ENCODE data around the gene LHFPL2. TPM values are rescaled to one million over a fixed set of nuclear protein-coding genes. Genes with fewer than 3 reads are reported as not detected.

The LHFPL2 gene
- total RNA-seq, 4 donors from 2014 or later, result 2.2 to 11.1 (median 6.2) TPM

DNA sequence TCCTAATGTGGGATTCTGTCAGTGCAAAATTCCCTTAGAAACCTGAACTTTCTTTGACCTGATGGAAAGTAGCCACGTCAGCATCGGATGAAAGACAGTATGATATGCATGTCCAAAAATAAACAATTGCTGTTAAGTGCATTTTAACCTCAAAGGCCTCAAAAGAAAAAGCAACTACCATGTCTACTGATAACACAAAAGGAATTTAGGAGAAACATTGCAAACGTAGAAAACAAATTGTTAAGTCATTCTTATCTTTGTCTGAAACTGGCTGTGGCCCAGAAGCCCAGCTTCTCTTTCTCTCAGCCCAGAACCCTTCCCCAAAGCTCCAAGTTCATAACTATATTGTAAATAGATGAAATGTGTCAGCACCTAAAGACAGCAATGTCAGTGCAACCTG, 11.1 kb upstream of the LHFPL2 start:
- DNase-seq, result no peak
- Histone ChIP-seq H3K27me3 (peaks cover 0 to 7% (median 0%) of the 10 kb centered on the region in 4 donors), H3K4me1 (peaks cover 0 to 4% (median 0%) of the 10 kb centered on the region in 3 donors), H3K9me3 (no peaks in the 10 kb centered on the region), H3K4me3 (no peak overlapping the region), H3K27ac (no peak overlapping the region), H3K36me3 (no peaks in the 10 kb centered on the region)
- WGBS, 2 donors, result 55 to 59% methylated on average over 3 of the region's 3 CpGs
- no peak for TF ChIP-seq POLR2A (IDR thresholded peaks at IDR 0.05)
- TF ChIP-seq, protein P1, sequence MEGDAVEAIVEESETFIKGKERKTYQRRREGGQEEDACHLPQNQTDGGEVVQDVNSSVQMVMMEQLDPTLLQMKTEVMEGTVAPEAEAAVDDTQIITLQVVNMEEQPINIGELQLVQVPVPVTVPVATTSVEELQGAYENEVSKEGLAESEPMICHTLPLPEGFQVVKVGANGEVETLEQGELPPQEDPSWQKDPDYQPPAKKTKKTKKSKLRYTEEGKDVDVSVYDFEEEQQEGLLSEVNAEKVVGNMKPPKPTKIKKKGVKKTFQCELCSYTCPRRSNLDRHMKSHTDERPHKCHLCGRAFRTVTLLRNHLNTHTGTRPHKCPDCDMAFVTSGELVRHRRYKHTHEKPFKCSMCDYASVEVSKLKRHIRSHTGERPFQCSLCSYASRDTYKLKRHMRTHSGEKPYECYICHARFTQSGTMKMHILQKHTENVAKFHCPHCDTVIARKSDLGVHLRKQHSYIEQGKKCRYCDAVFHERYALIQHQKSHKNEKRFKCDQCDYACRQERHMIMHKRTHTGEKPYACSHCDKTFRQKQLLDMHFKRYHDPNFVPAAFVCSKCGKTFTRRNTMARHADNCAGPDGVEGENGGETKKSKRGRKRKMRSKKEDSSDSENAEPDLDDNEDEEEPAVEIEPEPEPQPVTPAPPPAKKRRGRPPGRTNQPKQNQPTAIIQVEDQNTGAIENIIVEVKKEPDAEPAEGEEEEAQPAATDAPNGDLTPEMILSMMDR (IDR thresholded peaks at IDR 0.05), result no peak
- intact Hi-C loops (cut with DNase I), result no loop called here

DNA sequence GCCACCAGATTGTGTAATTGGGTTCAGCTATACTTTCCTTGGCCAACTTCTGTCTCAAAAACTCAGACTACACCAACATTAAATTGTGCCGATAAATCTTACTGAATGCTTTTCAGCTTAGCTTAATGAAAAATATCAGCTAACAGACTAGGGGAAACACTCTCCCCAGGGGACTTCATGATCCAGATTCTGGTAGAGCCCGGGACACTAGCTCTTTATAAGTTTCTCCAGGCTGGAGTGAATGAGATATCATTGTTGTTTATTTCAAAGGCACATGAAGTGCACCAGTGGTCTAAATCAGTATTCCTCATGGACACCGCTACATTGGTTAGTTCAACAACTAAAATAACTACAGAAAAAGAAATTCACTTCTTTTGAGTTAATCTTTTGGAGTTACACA, 10.5 kb upstream of the LHFPL2 start:
- Histone ChIP-seq H3K36me3 (no peaks in the 10 kb centered on the region), H3K27me3 (peaks cover 0 to 7% (median 0%) of the 10 kb centered on the region in 4 donors), H3K27ac (no peak overlapping the region), H3K4me1 (peaks cover 0 to 10% (median 0%) of the 10 kb centered on the region in 3 donors), H3K9me3 (no peaks in the 10 kb centered on the region), H3K4me3 (no peak overlapping the region)
- TF ChIP-seq POLR2A (IDR thresholded peaks at IDR 0.05), result no peak
- TF ChIP-seq, protein P1 (IDR thresholded peaks at IDR 0.05), result no peak
- no peak for DNase-seq
- WGBS, 2 donors, result 87 to 93% methylated on average over 3 of the region's 3 CpGs
- intact Hi-C loops (cut with DNase I), result no loop called here

GRCh38 chr5:78657201-78657600, 8.6 kb upstream of the LHFPL2 start:
- TF ChIP-seq POLR2A (IDR thresholded peaks at IDR 0.05), result no peak
- TF ChIP-seq, protein P1 (IDR thresholded peaks at IDR 0.05), result no peak
- Histone ChIP-seq H3K27ac (no peak overlapping the region), H3K36me3 (no peaks in the 10 kb centered on the region), H3K27me3 (peaks cover 0 to 10% (median 0%) of the 10 kb centered on the region in 4 donors), H3K4me1 (peaks cover 0 to 16% (median 9%) of the 10 kb centered on the region in 3 donors), H3K4me3 (no peak overlapping the region), H3K9me3 (no peaks in the 10 kb centered on the region)
- intact Hi-C loops (cut with DNase I), result no loop called here
- 89 to 92% methylated on average over 2 of the region's 2 CpGs for WGBS, 2 donors
- DNase-seq, result no peak

DNA sequence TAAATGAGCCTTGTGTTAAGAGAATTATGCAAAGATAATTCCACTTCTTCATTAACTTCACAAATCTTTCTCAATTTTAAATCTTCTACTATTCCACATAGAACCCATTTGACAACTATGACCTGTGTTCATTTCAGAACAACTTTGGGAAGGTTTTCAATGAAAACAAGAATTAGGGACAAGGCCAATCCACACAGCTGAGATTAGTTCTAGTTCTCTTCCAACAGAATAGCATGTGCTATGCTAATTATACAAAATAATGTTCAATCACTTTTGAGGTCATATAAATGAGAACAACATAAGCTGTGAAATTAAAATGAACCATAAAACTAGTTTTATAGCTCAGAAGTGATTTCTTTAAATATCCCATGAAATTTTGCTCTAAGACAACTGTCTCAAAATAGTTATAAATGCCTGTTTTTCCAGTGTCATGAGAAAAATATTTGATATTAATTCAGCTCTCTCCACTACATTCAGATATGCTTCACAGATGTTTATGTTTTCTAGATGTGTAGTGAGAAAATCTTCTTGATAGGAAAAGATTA, 7.2 kb upstream of the LHFPL2 start:
- no peaks in the 10 kb centered on the region for H3K36me3 ChIP-seq
- no peak overlapping the region for H3K4me3 ChIP-seq
- peaks cover 0 to 6% (median 0%) of the 10 kb centered on the region in 4 donors for H3K27me3 ChIP-seq
- DNase-seq, result no peak
- no peak overlapping the region for H3K27ac ChIP-seq
- peaks cover 0 to 16% (median 9%) of the 10 kb centered on the region in 3 donors for H3K4me1 ChIP-seq
- no peak for TF ChIP-seq POLR2A (IDR thresholded peaks at IDR 0.05)
- TF ChIP-seq, protein P1 (IDR thresholded peaks at IDR 0.05), result no peak
- no peaks in the 10 kb centered on the region for H3K9me3 ChIP-seq
- intact Hi-C loops (cut with DNase I), result no loop called here

DNA sequence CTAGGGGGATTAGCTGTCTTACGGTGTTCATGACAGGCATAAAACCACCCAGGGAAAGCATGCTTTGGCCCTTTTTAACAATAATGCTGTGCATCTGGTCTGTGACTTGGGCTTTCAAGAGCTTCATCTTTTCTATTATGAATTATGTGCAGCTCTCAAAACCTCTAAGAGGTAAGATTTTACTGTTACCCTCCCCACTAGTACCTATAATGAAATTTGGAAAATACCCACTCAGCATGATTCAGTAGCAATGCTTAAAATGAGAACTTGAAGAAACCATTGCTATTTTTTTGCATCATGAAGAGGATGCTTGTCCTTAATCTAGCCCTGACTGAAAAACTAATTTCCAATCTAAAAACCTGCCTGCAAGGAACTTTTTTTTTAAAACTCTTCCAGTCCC, 5.8 kb upstream of the LHFPL2 start:
- Histone ChIP-seq H3K9me3 (no peaks in the 10 kb centered on the region), H3K27me3 (peaks cover 0 to 13% (median 0%) of the 10 kb centered on the region in 4 donors), H3K27ac (no peak overlapping the region), H3K4me3 (no peak overlapping the region), H3K36me3 (no peaks in the 10 kb centered on the region), H3K4me1 (peaks cover 0 to 22% (median 9%) of the 10 kb centered on the region in 3 donors)
- intact Hi-C loops (cut with DNase I), result no loop called here
- no peak for TF ChIP-seq POLR2A (IDR thresholded peaks at IDR 0.05)
- WGBS, 2 donors, result 22 to 52% methylated on average over 1 of the region's 1 CpG
- no peak for DNase-seq

Measured in esophagus squamous epithelium (tissue), 5 donors.